Stimulated activated effector memory CD8-positive, alpha-beta T cell treated with anti-CD3 and anti-CD28 coated beads, Interleukin-12 subunit alpha, Interleukin-12 subunit beta, amount 100 ng/mL, for 72 hours (primary cell): ENCODE data around the gene ALG12.

ENCODE experiments used
- ATAC-seq: fragments of 150-1000 bp; cut with Tn5 transposase; 2 replicates; pipeline ENCODE4 v1.10.0; 2021
- DNase-seq, 2 donors: peaks; one replicate each; pipeline ENCODE4 v3.0.0; 2021 to 2022; ENCODE audit warnings: low spot score in 2 of 2
- H3K27ac Mint-ChIP-seq: one replicate; pipeline ENCODE4 v1.8.0; 2022; ENCODE audit warnings: mild to moderate bottlenecking, mixed read lengths
- H3K36me3 Mint-ChIP-seq: one replicate; pipeline ENCODE4 v1.8.0; 2022; ENCODE audit warnings: mild to moderate bottlenecking, mixed read lengths
- H3K4me1 Mint-ChIP-seq: one replicate; pipeline ENCODE4 v1.8.0; 2022; ENCODE audit warnings: mixed read lengths
- H3K4me3 Mint-ChIP-seq: one replicate; pipeline ENCODE4 v1.8.0; 2022; ENCODE audit warnings: mild to moderate bottlenecking, mixed read lengths
- H3K9me3 Mint-ChIP-seq: one replicate; pipeline ENCODE4 v1.8.0; 2022; ENCODE audit warnings: mixed read lengths

The ALG12 gene

DNA sequence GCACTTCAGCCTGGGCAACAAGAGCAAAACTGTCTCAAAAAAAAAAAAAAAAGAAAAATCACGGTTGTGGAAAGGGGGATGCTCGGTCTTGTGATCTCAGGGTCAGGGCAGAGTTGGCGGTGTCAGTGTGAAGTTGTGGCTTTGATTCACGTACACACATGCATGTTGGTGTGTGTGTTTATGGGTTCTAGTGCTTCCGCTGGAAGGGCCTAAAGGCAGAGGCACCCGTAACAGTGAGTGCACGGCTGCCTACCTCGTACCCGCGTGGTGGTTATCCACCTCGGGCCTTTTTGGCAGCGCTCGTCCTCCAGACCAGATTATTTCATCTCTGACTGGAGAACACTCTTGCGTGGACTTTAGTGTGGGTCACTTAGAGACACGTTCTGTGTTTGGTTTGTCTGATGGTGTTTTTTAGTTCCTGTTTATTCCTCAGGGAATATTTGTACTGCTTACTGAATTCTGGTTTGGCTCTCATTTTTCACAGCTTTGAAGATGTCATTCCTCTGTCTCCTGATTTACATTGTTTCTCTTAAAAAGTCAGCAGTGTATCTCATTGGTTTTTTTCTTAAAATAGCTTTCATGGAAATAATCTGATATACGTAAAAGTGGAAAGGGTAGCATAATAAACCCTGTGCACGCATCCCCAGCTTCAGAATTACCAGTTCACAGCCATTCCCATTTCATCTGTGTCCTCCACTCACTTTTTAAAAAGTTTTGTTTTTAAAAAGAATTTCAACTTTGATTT, 49.0 kb downstream of the ALG12 start:
- DNase-seq (no peak), ATAC-seq (no peak)
- H3K4me1 Mint-ChIP-seq: peaks cover 75% of the 10 kb centered on the region
- no peak overlapping the region for H3K27ac Mint-ChIP-seq
- peaks cover 33% of the 10 kb centered on the region for H3K36me3 Mint-ChIP-seq
- peaks cover 3% of the 10 kb centered on the region for H3K9me3 Mint-ChIP-seq
- H3K4me3 Mint-ChIP-seq: peak overlapping the region; percentile 69

DNA sequence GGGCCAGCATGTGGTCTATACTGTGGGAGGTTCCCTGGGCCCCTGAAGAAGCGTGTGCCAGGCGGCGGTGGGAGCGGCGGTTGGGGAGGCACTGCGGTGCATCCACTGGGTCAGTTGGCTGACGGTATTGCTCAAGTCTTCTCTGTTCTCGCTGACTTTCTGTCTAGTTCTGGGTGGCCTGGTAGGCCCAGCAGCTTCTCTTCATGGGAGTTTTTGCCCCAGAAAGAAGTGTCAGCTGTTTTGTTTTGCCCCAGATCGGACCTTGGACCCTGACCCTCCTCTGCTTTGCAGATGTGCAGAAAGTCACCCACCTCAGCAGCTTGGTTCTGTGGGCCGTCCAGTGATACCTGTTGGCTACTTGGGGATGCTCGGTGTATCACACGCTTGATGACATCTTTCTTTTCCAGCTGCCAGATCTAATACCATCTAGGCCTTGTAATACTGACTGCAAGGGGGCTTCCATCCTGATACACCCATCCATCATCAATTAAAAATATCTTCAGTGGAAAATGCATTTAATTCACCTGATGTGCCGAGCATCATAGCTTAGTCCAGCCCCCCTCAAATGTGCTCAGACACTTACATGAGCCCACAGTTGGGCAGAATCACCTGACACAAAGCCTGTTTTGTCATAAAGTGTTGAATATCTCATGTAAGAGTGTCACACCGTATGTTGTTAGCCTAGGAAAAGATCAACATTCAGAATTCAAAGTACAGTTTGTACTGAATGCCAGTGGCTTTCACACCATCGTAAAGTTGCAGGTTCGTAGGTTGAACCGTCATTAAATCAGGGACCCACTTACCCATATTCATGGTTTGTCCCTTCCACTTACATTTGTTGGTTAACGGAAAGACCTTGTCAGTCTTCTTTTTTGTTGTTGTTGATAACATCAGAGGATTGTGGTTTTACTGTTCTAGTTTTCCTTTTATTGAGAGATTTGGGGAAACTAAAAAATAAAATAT, 50.7 kb downstream of the ALG12 start:
- peak; percentile 72 for ATAC-seq
- H3K4me1 Mint-ChIP-seq: peaks cover 71% of the 10 kb centered on the region
- peaks cover 23% of the 10 kb centered on the region for H3K36me3 Mint-ChIP-seq

DNA sequence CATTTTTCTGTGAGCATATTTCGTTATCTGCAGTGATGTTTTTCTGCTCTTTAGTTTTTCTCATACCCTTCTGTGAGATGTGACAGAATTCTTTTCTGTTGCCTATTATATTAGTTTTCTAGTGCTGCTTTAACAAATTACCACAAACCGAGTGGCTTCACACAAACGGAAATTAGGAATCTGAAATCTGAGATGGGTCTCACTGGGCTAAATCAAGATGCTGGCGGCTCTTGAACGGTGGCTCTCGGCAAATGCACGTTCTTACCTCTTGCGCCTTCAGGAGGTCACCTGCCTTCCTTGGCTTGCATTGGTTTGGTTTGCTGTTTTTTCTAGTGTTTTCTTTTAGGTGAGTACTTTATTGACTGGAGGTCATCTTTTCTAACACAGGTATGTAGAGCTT, 51.6 kb downstream of the ALG12 start:
- peaks cover 70% of the 10 kb centered on the region for H3K4me1 Mint-ChIP-seq
- peak overlapping the region; percentile 78 for H3K27ac Mint-ChIP-seq
- peak overlapping the region; percentile 69 for H3K4me3 Mint-ChIP-seq
- no peak for ATAC-seq
- H3K36me3 Mint-ChIP-seq: peaks cover 23% of the 10 kb centered on the region
- DNase-seq: no peak
- peaks cover 3% of the 10 kb centered on the region for H3K9me3 Mint-ChIP-seq

More for the DNA sequence above, 50.7 kb downstream of the ALG12 start:
- Mint-ChIP-seq H3K4me3 (peak overlapping the region; percentile 69), H3K9me3 (peaks cover 3% of the 10 kb centered on the region), H3K27ac (peak overlapping the region; percentile 78)
- no peak for DNase-seq

DNA sequence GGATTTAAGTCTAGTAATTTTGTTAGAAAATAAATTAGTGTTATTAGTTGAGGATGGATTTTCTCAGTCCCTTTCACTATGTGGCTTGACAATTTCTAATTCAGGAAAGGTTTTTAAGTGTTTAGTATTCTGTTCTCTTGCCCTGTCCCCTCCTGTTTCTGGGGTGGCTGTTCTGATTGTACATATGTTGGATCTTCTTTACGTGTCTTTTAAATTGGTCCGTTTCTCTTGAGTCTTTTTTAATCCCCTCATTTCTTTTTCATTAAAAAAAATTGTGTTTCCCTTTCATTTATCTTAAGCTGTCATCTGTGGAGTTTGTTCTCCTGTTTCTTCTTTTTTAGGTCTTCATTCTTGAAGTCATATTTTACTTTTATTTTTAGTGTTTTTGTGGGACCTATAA, 52.1 kb downstream of the ALG12 start:
- Mint-ChIP-seq H3K9me3 (peaks cover 3% of the 10 kb centered on the region), H3K4me1 (peaks cover 75% of the 10 kb centered on the region), H3K4me3 (peak overlapping the region; percentile 69), H3K27ac (peak overlapping the region; percentile 78), H3K36me3 (peaks cover 23% of the 10 kb centered on the region)
- DNase-seq (no peak), ATAC-seq (no peak)

DNA sequence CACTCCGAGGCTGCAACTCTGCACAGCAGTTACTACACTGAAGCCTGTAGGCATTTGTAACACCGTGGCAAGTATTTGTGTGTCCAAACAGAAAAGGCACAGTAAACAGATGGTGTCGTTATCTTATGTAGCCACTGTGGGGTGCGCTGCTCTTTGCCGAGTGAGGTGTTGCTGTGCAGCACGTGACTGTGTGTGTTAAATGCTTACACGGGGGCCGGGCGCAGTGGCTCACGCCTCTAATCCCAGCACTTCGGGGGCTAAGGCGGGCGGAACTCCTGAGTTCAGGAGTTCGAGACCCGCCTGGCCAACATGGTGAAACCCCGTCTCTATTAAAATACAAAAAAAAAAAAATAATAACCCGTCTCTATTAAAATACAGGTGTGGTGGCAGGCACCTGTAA, 53.1 kb downstream of the ALG12 start:
- H3K4me1 Mint-ChIP-seq: peaks cover 68% of the 10 kb centered on the region
- H3K9me3 Mint-ChIP-seq: peaks cover 3% of the 10 kb centered on the region
- no peak overlapping the region for H3K27ac Mint-ChIP-seq
- H3K36me3 Mint-ChIP-seq: peaks cover 23% of the 10 kb centered on the region
- ATAC-seq (no peak), DNase-seq (no peak)
- no peak overlapping the region for H3K4me3 Mint-ChIP-seq

DNA sequence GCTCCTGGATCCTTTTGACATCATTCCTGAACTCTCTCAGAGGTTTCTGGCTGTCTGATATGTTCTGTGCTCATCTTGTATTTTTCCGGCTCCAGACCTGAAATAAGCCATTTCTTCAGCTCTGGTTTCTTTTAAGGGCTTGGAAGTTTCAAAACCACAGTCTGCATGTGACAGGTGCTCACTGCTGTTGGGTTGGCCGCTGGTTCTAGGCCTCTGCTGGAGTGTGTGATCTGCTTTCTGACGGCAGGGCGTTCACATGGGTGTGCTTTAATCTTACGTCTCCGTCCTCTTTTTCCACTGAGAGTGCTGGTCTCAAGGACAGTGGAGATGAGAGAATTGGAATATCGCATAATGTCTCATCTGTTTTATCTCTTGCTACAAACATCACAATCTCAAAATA, 54.3 kb downstream of the ALG12 start:
- ATAC-seq: no peak
- H3K27ac Mint-ChIP-seq: peak overlapping the region; percentile 61
- peaks cover 20% of the 10 kb centered on the region for H3K36me3 Mint-ChIP-seq

DNA sequence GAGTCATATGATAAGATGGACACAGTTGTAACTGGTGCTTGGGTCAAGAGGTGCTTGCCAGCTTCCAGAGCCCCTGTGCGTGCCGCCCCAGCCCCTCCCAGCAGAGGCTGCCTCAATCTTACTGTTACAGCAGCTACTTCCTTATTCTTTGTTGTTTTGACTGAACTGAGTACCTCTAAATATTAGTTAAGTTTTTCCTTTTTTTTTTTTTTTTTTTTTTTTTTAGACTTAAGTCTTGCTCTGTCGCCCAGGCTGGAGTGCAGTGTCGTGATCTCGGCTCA, 55.8 kb downstream of the ALG12 start:
- Mint-ChIP-seq H3K27ac (no peak overlapping the region), H3K4me1 (peaks cover 60% of the 10 kb centered on the region), H3K36me3 (peaks cover 26% of the 10 kb centered on the region), H3K9me3 (peaks cover 3% of the 10 kb centered on the region), H3K4me3 (no peak overlapping the region)
- ATAC-seq: no peak
- no peak for DNase-seq

More for the DNA sequence above, 54.3 kb downstream of the ALG12 start:
- H3K4me3 Mint-ChIP-seq: no peak overlapping the region
- no peak for DNase-seq
- H3K9me3 Mint-ChIP-seq: peaks cover 3% of the 10 kb centered on the region
- peaks cover 60% of the 10 kb centered on the region for H3K4me1 Mint-ChIP-seq

DNA sequence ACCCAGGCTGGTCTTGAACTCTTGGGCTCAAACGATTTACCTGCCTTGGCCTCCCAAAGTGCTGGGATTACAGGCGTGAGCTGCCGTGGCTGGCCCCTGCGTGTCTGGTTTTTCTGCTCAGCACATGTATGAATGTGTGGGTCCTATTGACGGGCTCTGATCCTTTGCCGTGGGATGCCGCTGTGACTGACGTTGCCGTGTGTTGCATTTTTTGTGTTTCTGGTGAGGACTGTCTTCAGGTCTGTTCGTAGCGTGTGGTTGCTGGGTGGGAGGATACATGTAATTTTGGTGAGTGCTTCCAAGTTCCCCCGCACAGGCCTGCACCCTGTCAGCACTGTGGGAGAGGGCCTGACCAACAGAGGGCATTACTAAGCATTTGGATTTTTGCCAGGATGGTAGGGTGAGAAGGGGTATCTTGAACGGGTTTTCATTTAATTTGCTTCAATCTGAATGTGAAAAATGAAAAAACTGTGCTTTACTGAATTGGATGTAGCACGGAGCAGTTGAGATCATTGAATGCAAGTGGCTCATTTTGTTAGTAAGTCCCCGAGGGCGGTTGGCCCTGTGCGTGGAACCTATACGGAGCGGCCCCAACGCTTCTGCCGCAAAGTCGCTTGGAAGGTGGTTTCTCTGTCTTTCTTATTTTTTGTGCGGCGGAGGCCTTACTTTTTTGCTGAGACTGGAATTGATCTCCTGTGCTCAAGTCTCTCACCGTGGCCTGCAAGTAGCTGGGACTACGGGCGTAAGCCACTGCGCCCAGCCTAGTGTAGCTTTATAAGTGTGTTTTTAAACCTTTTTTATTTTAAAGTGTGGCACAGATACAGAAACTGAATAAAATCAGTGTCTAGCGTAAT, 56.4 kb downstream of the ALG12 start:
- Mint-ChIP-seq H3K27ac (no peak overlapping the region), H3K36me3 (peaks cover 21% of the 10 kb centered on the region), H3K4me3 (no peak overlapping the region), H3K9me3 (peaks cover 3% of the 10 kb centered on the region), H3K4me1 (peaks cover 60% of the 10 kb centered on the region)
- no peak for DNase-seq
- no peak for ATAC-seq

DNA sequence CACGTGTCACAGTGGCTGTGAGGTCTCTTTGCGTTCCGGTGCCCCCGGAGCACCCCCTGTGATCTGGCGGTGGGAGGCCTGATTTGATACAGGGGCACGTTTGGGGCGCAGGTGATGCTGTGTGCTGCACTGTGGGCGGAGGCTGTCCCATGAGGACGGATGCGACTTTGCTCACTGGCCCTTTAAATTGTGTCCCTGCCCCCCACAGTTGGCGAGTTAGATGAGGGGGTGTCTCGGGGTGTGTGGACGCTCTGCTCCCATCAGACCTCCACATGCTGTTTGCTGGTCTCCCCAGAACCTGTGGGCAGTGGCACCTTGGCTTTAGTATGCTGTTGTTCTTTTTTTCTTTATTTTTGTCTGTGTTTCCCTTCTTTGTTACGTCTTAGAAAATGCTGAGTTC, 59.4 kb downstream of the ALG12 start:
- no peaks in the 10 kb centered on the region for H3K9me3 Mint-ChIP-seq
- H3K36me3 Mint-ChIP-seq: peaks cover 38% of the 10 kb centered on the region
- peaks cover 62% of the 10 kb centered on the region for H3K4me1 Mint-ChIP-seq
- peak overlapping the region; percentile 40 for H3K27ac Mint-ChIP-seq
- no peak for DNase-seq
- H3K4me3 Mint-ChIP-seq: no peak overlapping the region
- ATAC-seq: no peak

DNA sequence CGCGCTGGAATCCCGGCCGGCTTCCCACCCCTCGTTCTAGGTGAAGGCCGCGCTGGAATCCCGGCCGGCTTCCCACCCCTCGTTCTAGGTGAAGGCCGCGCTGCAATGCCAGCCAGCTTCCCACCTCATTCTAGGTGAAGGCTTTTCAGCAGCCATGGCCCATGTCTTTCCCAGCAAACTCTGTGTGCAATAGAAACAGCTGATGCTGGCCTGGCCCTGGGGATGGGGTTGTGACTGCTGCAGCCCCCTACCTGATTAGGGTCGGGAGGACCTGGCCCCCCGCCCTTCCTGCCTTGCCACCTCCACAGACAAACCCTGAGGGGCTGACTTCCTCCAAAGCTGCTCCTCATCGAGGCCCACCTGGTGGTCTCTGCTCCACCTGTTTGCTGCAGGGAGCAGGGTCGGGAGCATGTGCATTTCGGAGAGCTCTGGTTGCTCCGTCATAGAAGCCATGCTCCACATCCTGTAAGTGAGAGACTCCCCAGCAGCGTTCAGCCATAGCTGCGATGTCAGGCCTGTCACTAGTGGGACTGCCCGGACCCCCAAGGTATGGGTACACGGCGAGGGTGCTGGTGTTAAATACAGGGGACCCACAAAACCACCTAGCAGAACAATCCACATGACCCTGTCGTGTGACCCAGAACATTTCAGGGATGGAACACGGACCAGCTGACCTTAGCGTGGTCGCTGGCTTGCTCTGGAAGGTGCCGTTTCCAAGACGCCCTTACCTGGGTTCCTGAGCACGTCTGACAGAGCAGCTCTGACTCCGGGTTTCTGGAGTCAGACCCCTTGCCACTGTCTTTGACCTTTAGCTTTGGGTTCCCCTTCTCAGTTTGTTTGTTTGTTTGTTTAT, 61.2 kb downstream of the ALG12 start:
- H3K4me1 Mint-ChIP-seq: peaks cover 56% of the 10 kb centered on the region
- H3K27ac Mint-ChIP-seq: no peak overlapping the region
- H3K4me3 Mint-ChIP-seq: no peak overlapping the region
- H3K36me3 Mint-ChIP-seq: peaks cover 39% of the 10 kb centered on the region
- no peaks in the 10 kb centered on the region for H3K9me3 Mint-ChIP-seq
- ATAC-seq (no peak), DNase-seq (no peak)

DNA sequence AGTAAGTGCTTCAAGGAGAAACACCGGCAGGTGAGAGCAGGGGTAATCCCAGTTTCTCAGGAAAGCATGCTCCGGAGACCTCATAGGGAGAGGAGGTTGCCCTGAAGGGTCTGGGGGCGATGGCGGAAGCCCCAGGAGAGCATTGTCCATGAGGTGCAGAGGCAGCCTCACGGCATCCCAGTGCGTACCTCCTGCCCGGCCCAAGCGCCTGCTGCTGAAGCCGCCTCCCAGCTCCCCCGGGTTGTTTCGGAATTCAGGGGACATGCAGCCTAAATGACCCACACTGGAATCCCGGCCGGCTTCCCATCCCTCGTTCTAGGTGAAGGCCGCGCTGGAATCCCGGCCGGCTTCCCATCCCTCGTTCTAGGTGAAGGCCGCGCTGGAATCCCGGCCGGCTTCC, 61.9 kb downstream of the ALG12 start:
- no peaks in the 10 kb centered on the region for H3K9me3 Mint-ChIP-seq
- no peak for ATAC-seq
- H3K4me1 Mint-ChIP-seq: peaks cover 56% of the 10 kb centered on the region
- DNase-seq: no peak
- H3K4me3 Mint-ChIP-seq: peak overlapping the region; percentile 96
- peaks cover 46% of the 10 kb centered on the region for H3K36me3 Mint-ChIP-seq
- H3K27ac Mint-ChIP-seq: no peak overlapping the region

DNA sequence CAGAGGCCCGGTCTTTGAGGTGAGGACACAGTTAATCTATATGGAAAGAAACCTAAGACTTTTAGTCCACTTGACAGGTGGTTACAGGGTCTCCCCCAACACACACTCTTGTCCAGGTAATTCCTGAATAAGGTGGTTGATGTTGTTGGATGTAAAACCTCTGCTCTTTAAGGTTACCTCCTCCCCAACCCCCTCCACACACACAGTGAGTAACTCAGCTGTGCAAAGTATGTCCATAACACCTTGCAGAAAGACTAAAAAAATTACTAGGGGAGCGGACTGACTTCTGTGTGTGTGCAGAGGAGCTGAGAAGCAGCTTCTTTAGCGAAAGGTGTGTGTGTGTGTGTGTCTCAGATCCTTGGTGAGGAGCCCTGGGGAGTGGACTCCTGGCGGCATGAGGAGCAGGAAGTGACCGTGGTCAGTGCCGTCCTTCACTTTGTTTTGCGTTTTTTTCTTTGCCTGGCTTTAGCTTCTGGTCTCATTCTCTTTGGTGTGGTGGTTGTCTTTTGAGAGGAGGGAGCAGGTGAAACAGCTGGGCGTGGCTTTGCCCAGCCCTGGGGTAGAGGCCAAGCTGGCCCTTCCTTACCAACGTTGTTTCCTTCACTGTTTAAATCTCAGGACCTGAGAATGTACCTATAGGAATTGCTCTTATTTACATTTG, 62.9 kb downstream of the ALG12 start:
- Mint-ChIP-seq H3K9me3 (no peaks in the 10 kb centered on the region), H3K4me3 (peak overlapping the region; percentile 96), H3K4me1 (peaks cover 61% of the 10 kb centered on the region), H3K36me3 (peaks cover 46% of the 10 kb centered on the region), H3K27ac (peak overlapping the region; percentile 95)
- no peak for DNase-seq
- ATAC-seq: no peak

DNA sequence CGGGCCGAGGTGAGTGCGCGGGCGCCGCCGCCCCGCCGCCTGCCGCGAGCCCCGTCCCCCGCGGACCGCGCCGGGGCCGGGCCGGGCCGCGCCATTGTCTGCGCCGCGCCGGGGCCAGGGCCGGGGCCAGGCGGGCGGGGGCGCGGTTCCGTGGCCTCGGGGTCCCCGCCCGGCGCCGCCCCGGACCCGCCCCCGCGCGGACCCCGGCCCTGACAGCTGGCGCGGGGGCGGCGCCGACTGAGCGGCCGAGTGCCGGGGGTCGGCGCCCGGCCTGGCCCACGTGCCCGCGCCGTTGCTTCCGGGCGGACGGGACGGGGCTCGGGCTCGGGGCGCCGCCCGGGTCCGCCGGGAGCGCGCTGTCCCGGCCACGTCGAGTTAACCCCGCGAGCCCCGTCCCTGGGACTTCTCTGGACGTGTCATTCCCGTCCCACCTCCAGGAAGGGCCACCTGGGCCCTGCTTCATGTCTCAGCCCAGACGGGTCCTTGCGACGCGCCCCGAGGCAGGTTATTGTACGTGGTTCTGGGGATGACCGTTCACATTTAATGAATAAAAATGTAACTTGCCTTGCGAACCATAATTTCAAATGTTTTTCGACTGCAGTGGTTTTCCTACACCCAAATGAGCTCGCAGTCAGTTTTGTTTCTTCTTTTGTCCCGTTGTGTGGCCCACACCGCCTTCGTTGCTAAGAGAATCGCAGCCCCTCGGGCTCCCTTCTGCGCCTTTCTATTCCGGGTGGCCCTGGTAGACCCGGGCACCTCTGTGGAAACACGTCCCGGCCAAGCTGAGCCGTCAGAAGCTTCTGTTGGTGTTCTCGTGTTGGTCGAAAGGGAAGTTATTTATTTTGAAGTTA, 64.0 kb downstream of the ALG12 start:
- peak overlapping the region; percentile 95 for H3K27ac Mint-ChIP-seq
- peaks cover 43% of the 10 kb centered on the region for H3K36me3 Mint-ChIP-seq
- H3K4me1 Mint-ChIP-seq: peaks cover 61% of the 10 kb centered on the region
- DNase-seq (peak in 1 of 2 donors; percentile 69), ATAC-seq (peak; percentile 62)
- H3K4me3 Mint-ChIP-seq: peak overlapping the region; percentile 96
- no peaks in the 10 kb centered on the region for H3K9me3 Mint-ChIP-seq
